Endothelial cell of umbilical vein (primary cell): ENCODE data around the gene FGF23. TPM values are rescaled to one million over a fixed set of nuclear protein-coding genes. Genes with fewer than 3 reads are reported as not detected.

Source experiments
- BruUV-seq: library from RNA; stranded (reverse); fragments of 400-500 nt; replicated peaks from 2 replicates; lab custom pipeline; 2021; lab: Mats Ljungman, UMichigan
- CTCF ChIA-PET: fragments of 300-600, 350-600 bp; sonication (Branson Sonifier 250); formaldehyde crosslinking; loops from one replicate; lab custom pipeline; 2021; ENCODE audit warnings: antibody characterized with exemption, inconsistent platforms; lab: Charles Lee
- POLR2A ChIA-PET: fragments of 300-600, 350-600 bp; sonication (Branson Sonifier 250); formaldehyde crosslinking; loops from one replicate; lab custom pipeline; 2021; ENCODE audit warnings: antibody characterized with exemption, inconsistent platforms; lab: Charles Lee
- DNase-seq: peaks from one replicate; pipeline ENCODE4 v3.0.0-alpha.2; 2011; ENCODE audit warnings: low read depth, low spot score
- FAIRE-seq: peaks from 2 replicates; lab custom pipeline; 2011; peaks lifted over from hg19 to GRCh38; lab: Jason Lieb, UNC
- H2AFZ ChIP-seq: 2 replicates; pipeline ENCODE4 v1.6.0; 2012; ENCODE audit warnings: low read depth, low read length, control low read depth, inconsistent platforms
- H3K27ac ChIP-seq: 2 replicates; pipeline ENCODE4 v1.5.1; 2011; ENCODE audit warnings: low read depth, mild to moderate bottlenecking, control low read depth, low read length, moderate library complexity; ENCODE audit not compliant: insufficient read depth
- H3K27me3 ChIP-seq, 2 experiments: 2 replicates each; pipeline versions ENCODE4 v1.6.0 to v1.6.1; 2011; ENCODE audit warnings: low read length in 2 of 2, mixed read lengths in 1 of 2; ENCODE audit not compliant: control insufficient read depth in 2 of 2, insufficient read depth in 2 of 2
- H3K36me3 ChIP-seq, 2 experiments: 2 replicates in 1 of 2; 3 replicates in 1 of 2; pipeline ENCODE4 v1.5.1; 2011; ENCODE audit warnings: low read length in 2 of 2, mild to moderate bottlenecking in 1 of 2, moderate library complexity in 1 of 2; ENCODE audit not compliant: control insufficient read depth in 2 of 2, insufficient read depth in 2 of 2; ENCODE audit errors: extremely low read depth in 1 of 2
- H3K4me1 ChIP-seq: 3 replicates; pipeline ENCODE4 v1.5.1; 2011; ENCODE audit warnings: mild to moderate bottlenecking, low read length; ENCODE audit not compliant: control insufficient read depth, insufficient read depth; ENCODE audit errors: extremely low read depth
- H3K4me2 ChIP-seq: 2 replicates; pipeline ENCODE4 v1.6.1; 2011; ENCODE audit warnings: low read length, control low read depth, mixed read lengths; ENCODE audit not compliant: insufficient read depth
- H3K4me3 ChIP-seq, 3 experiments: fragments of 200-600 bp in 1 of 3; sonication (generic), shearing (Covaris generic) in 1 of 3; replicated peaks in 1 of 3; 2 replicates each; pipeline ENCODE4 v1.5.1; 2011 to 2016; ENCODE audit warnings: control low read depth in 3 of 3, low read length in 3 of 3, mild to moderate bottlenecking in 2 of 3, inconsistent platforms in 1 of 3, low read depth in 1 of 3, moderate library complexity in 1 of 3; ENCODE audit not compliant: insufficient read depth in 1 of 3
- H3K79me2 ChIP-seq: 2 replicates; pipeline ENCODE4 v1.6.0; 2012; ENCODE audit warnings: low read length, inconsistent platforms; ENCODE audit not compliant: control insufficient read depth, insufficient read depth
- H3K9ac ChIP-seq: replicated peaks from 2 replicates; pipeline ENCODE3; 2011; ENCODE audit warnings: low read length, control low read depth; ENCODE audit not compliant: insufficient read depth; ENCODE audit errors: extremely low read depth
- H3K9me1 ChIP-seq: replicated peaks from 3 replicates; pipeline ENCODE4 v1.6.0; 2011; ENCODE audit warnings: mild to moderate bottlenecking, low read length; ENCODE audit not compliant: control insufficient read depth, insufficient read depth; ENCODE audit errors: extremely low read depth
- H3K9me3 ChIP-seq: replicated peaks from 2 replicates; pipeline ENCODE4 v1.5.1; 2012; ENCODE audit warnings: low read length, inconsistent platforms; ENCODE audit not compliant: control insufficient read depth, insufficient read depth
- H4K20me1 ChIP-seq: replicated peaks from 2 replicates; pipeline ENCODE3; 2011; ENCODE audit warnings: mild to moderate bottlenecking, low read length; ENCODE audit not compliant: control insufficient read depth, insufficient read depth; ENCODE audit errors: extremely low read depth
- GATA2 ChIP-seq: IDR thresholded peaks from 2 replicates; pipeline ENCODE4 v1.7.0; 2011; ENCODE audit warnings: low read depth, mild to moderate bottlenecking, moderate library complexity, mixed read lengths, low read length; ENCODE audit not compliant: insufficient read length, insufficient read depth
- POLR2A ChIP-seq: IDR thresholded peaks from 2 replicates; pipeline ENCODE4 v1.6.1; 2012; ENCODE audit warnings: low read depth, mild to moderate bottlenecking, control low read depth, low read length
- POLR2AphosphoS5 ChIP-seq: IDR thresholded peaks from 2 replicates; pipeline ENCODE4 v1.6.1; 2012; ENCODE audit warnings: low read depth, mild to moderate bottlenecking, control low read depth, low read length, moderate library complexity; ENCODE audit not compliant: insufficient read depth
- dilution Hi-C: fragments of 300-500 bp; cut with MboI; formaldehyde crosslinking; loops from one replicate; pipeline ENCODE4 v1.15.0; 2019; ENCODE audit warnings: low sequenced_read_pairs; ENCODE audit not compliant: extremely low pct_ligation_motif_present
- intact Hi-C: fragments of 100-400 bp; cut with micrococcal nuclease; formaldehyde crosslinking; loops from one replicate; pipeline ENCODE4 v1.10.0; 2022
- polyA plus RNA-seq, 4 experiments: library from polyadenylated mRNA; depleted of rRNA in 3 of 4; stranded (reverse) in 3 of 4; unstranded in 1 of 4; fragments of >200 nt; gene quantifications; 2 replicates each; pipeline versions ENCODE4 v1.2.1 to v1.2.3, GENCODE V29; 2011 to 2012; ENCODE audit warnings: missing spikeins in 1 of 4
- total RNA-seq: library from RNA; stranded (reverse); gene quantifications from 2 replicates; pipeline ENCODE4 v1.2.3, GENCODE V29; 2021
- TF ChIP-seq, protein P1 (sequence below), 2 donors: IDR thresholded peaks; 1 replicate in 1 of 2; 2 replicates in 1 of 2; pipeline ENCODE4 v1.5.1; 2011; ENCODE audit warnings: low read length in 2 of 2, mild to moderate bottlenecking in 2 of 2, moderate library complexity in 2 of 2, control low read depth in 1 of 2, inconsistent platforms in 1 of 2, low read depth in 1 of 2; ENCODE audit not compliant: insufficient read depth in 1 of 2; ENCODE audit errors: extremely low read depth in 1 of 2

Gene FGF23
- total and polyA plus RNA-seq, 2 donors (not counting 3 experiments of a cell fraction or from before 2014, with no cell fraction given) = not detected

DNA sequence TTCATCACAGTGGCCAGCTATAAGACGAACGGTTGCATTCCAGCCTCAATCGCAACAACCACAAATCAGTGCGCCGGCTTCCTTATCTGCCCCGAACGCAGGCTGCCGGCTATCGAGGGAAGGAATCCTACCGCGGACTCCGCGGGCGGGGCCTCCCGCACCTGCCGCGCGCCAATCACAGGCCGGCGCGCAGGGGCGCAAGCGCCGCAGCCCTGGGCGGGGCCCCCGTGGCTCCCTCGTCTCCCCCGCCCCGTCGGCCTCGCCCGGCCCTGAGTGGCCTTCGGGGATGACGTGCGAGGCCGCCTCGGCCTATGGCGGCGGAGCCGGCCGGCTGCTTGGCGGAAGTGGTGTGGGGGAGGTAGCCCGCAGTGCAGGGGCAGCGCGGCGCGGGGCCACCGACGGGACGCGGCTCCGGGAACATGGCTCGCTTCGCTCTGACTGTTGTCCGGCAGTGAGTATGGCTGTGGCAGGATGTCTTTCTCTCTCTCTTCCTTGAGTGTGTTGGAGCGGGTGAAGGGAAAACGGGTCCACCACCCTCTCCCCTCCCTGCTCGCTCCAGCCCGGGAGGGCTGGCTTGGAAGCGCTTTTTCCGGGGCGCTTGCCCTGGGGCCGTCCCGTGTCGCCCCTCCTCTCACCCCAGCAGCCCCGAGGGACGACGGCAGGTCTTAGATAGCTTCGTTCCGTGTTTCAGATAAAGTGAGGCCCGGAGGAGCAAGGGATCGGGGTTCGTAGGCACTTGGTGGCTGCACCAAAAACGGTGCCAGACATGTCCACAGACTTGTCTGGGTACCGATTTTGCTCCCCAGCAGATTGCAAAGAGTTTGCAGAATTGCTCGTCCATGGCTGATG lies 58.4 kb downstream of the FGF23 start, which contains the start of gene TIGAR:
Gene TIGAR, plus strand, starts transcription at position 361 of the 849 bp plus-strand sequence. Its CDS starts 59 bp downstream, at position 420.
- Histone ChIP-seq H3K9me1 (no peaks in the 10 kb centered on the region), H3K79me2 (peaks cover 35% of the 10 kb centered on the region), H3K4me1 (peaks cover 12% of the 10 kb centered on the region), H3K27ac (peak within 1 kb of the TSS; percentile 78), H3K27me3 (peaks cover 0 to 2% of the 10 kb centered on the region in 2 experiments), H3K4me2 (peak within 1 kb of the TSS; percentile 95), H4K20me1 (no peaks in the 10 kb centered on the region), H2AFZ (peak within 1 kb of the TSS; percentile 97), H3K4me3 (peak within 1 kb of the TSS; percentile 82 to 97 (median 97)), H3K36me3 (no peaks in the 10 kb centered on the region), H3K9ac (peak within 1 kb of the TSS; percentile 96), H3K9me3 (no peaks in the 10 kb centered on the region)
- DNase-seq = peak; percentile 96
- FAIRE-seq = peak; percentile 85
- dilution Hi-C loops (no loop called here), intact Hi-C loops (loop anchor here (1.0 to 5.0 kb wide), 4 partner anchors 52 to 328 kb away; partner anchors contain the start of genes AKAP3, NDUFA9 and RAD51AP1)
- CTCF ChIA-PET = interaction anchor here (1.5 to 3.1 kb wide), 2 partner anchors 9 to 44 kb away, joined by 4 to 11 read pairs; no protein-coding TSS in a partner anchor
- POLR2A ChIA-PET = interaction anchor here (1.0 kb wide), 1 partner anchor 284 kb away, joined by 4 read pairs; no protein-coding TSS in a partner anchor
- TF ChIP-seq POLR2A = peak; percentile 94
- TF ChIP-seq, protein P1, sequence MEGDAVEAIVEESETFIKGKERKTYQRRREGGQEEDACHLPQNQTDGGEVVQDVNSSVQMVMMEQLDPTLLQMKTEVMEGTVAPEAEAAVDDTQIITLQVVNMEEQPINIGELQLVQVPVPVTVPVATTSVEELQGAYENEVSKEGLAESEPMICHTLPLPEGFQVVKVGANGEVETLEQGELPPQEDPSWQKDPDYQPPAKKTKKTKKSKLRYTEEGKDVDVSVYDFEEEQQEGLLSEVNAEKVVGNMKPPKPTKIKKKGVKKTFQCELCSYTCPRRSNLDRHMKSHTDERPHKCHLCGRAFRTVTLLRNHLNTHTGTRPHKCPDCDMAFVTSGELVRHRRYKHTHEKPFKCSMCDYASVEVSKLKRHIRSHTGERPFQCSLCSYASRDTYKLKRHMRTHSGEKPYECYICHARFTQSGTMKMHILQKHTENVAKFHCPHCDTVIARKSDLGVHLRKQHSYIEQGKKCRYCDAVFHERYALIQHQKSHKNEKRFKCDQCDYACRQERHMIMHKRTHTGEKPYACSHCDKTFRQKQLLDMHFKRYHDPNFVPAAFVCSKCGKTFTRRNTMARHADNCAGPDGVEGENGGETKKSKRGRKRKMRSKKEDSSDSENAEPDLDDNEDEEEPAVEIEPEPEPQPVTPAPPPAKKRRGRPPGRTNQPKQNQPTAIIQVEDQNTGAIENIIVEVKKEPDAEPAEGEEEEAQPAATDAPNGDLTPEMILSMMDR (IDR thresholded peaks at IDR 0.05; ENCODE audit: extremely low read depth in 1 of 2, insufficient read depth in 1 of 2, low read depth in 1 of 2, low read length in 2 of 2) = no peak
- TF ChIP-seq POLR2AphosphoS5 = peak; percentile 93
- TF ChIP-seq GATA2 = peak; percentile 31
- TSS peak; percentile 62 for BruUV-seq
